ENCODE data around the gene EGR2.

Gene EGR2

DNA sequence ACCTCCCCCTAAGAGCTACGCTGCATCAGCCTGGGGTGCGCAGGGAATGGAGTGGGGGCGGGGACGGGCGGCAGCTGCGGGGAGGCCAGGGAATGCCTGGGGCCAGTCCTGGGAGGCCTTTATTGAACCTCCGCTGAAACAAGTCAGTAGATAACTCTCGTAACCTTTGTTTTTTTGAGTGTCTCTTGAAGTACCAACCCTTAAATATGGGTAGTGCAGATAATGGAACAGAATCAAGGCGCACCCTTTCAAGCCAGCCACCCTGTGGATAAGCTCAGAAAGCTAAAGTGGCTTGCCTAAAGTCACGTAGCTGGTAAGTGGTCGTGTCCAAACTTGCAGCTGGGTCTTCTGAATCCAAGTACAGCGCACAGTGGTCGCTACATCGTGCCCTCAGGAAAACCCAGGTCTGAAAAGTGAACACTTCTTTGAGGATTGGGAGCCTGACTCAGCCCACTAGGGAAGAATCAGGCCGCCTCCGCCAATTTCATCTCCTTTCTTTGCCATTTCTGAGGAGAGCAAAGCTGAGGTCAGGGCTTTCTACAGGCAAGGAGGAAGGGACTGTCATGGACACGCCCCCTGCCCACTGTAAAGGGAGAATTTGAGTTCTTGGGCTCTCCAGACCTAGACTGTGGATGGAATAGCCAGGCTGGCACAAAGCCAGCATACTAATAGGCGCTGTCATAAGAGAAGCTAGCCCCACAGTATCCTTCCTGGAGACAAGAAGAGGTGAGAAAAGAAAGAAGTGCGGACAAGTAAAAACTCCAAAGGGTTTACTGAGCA lies 3.2 kb upstream of the EGR2 start:
- H3K4me3 ChIP-seq (ENCODE audit: low read length) = no peak overlapping the region
- DNase-seq (ENCODE audit: low read depth, low spot score) = no peak

DNA sequence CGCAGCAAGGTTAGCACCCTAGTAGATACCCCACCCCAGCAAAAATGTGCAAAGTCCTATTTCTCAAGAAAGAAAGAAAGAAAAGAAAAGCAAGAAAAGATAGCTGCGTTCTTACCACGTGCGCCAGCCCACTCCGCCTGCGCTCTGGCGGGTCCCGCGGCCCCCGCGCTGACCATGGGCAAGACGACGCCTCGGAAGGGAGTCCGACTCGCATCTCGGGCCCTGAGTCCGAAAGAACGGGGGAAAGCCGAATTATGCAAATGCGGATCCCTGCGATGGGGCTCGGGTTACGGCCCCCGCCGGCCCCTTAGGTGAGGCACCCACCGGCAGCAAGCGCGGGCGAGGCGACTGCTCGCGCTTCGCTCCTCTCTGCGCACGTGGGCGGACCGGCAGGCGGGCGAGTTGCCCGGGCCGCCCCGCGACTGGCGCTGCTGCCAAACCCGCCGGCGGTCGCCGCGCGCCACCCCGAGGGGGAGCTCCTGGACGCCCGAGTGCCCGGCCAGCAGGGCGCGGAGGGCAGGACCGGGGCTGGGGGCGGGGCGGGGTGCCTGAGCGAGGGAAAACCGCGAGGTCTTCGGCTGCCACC lies 2.4 kb upstream of the EGR2 start:
- no peak for DNase-seq (ENCODE audit: low read depth, low spot score)
- H3K4me3 ChIP-seq (ENCODE audit: low read length) = no peak overlapping the region

DNA sequence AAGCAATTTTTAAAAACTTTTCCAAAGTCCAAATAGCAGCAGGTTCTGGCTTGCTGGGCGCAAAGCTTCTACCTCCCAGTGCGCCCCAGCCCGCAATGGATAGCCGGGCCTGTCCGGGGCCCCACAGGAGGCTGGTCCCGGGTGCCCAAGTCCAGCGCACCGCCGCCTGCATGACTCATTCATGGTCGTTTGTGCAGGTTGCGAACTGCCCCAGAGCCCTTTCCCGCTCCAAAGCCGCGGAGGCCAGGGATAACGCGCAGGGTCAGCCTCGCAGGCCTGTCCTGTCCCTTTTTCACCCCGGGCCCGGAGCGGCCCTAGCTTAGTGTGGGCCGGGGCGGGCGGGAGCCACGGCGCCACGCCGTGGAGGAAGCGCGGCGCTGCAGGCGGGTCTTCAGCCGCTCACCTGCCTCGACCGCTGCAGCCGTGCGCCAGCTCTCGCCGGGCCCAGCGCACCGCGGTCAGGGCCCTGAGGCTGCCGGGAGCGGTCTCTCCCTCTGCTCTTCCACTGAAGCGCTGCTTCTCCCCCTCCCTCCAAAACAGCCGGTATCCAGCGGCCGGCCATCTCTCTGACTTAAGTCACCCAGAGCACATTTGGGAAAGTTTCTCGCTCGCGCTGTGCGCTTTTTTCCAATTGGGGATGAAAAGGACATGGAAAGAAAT lies 1.7 kb upstream of the EGR2 start:
- H3K4me3 ChIP-seq (ENCODE audit: low read length) = peak overlapping the region; percentile 61
- no peak for DNase-seq (ENCODE audit: low read depth, low spot score)

DNA sequence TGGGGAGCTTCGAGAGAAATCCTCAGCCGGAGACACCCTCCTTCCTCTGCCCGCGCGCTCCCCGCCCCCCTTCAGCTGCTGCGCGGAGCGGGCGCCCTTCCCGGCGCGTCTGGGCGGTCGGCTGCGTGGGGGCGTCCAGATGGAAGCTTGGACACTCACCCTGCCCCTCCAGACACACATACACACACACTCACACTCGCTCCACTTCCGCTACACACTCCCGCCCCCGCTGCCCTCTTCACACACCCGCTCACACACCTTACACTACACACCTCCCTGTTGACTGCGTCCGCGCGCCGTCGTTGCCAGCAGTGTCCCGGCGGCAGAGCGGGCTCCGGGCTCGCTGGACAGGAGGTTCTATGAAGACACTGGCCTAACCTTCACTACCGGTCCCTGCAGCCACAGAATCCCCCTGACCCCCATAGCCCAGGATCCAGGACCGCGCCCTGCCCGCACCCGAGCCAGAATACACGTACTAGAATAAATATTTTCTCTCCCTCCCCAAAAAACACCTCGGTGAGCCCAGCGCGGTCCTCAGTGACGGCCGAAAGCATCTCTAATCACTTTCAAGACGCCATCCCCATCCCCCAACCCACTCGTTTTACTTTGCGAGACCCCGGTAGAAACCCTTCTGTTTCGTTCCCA lies 1.1 kb upstream of the EGR2 start:
- DNase-seq (ENCODE audit: low read depth, low spot score) = no peak
- peak overlapping the region; percentile 61 for H3K4me3 ChIP-seq (ENCODE audit: low read length)

DNA sequence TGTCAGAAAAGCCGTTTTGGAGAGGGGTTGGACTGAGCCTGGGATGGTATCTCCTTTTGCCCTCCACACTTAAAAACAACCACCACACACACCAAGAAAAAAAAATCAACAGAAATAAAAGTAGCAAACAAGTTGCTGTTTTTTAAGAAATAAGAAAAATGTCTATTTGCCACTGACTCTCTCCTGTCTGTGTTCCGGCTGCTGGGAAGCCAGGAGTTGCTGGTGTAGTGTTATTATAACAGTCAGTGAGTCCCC lies 163 bp downstream of the EGR2 start:
- H3K4me3 ChIP-seq (ENCODE audit: low read length) = peak overlapping the region; percentile 61
- DNase-seq (ENCODE audit: low read depth, low spot score) = no peak

DNA sequence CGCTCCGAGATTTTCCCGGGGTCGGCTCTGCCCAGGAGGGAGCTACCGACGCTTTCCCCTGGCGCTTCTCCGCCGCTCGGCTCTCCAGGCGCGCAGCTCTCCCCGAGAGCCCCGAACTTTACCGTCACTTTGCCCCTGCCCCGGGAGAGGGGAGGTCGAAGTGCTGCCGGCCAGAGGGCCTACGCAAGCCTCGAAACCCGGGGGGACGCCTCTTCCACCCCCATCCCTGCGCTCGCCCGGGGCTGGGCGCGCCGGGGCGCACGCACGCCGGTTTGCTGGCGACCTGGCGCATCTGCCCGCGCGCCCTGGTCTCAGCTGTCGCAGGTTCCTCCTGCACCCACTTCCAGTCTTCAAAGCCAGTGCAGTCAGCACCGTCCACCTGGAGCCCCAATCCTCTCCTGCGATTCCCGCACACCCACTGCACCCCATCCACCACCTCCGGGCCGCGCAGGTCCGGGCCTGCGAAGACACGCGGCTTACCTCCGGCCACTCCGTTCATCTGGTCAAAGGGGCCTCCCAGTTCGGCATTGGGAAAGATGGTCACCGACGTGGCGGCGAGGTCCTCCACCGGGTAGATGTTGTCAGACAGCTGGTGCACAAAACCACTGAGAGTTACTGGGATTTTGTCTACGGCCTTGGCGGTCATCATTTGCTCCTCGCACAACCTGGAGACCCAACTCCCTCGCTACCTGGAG lies 638 bp downstream of the EGR2 start:
- H3K4me3 ChIP-seq (ENCODE audit: low read length) = peak overlapping the region; percentile 61
- no peak for DNase-seq (ENCODE audit: low read depth, low spot score)

DNA sequence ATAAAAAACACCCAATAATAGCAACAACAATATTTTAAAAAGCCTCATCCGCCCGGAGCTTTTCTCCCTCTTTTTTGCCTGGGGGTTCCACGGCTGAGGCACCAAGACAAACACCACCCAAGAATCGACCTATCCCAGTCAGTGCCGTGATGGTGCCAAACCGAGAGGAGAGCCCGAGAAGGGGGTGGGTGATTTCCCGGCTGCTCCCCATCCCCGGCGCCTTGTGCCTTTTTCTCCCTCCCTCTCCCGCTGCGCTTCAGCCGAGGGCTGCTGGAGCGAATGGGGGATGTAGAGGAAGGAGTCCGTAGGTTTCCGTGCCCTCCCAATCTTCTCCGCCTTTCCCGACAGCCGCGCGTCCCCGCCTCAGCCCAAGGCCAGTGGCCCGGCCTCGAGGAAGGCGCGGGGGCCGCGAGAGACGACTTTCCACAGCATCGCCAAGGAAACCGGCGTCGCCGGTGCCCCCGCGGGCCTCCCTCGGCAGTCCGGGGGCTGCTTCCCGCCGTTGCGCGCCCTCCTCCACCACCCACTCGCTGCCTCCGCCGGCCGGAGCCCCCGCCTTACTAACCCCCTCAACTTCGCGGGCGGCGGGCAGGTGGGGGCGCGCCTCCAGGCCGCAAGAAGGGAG lies 1.3 kb downstream of the EGR2 start:
- no peak for DNase-seq (ENCODE audit: low read depth, low spot score)
- H3K4me3 ChIP-seq (ENCODE audit: low read length) = peak overlapping the region; percentile 2; the same call in 1 of the 2 replicates

DNA sequence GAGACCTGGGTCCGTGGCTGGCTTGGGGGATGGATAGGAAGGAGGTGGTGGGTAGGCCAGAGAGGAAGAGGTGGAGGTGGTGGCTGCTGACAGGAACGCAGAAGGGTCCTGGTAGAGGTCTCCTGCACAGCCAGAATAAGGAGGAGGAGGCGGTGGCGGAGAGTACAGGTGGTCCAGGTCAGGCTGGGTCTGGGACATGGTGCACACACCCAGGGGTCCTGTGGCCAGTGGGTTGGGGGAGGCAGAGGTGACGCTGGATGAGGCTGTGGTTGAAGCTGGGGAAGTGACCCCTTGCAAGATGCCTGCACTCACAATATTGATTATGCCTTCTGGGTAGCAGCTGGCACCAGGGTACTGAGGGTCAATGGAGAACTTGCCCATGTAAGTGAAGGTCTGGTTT lies 2.2 kb downstream of the EGR2 start:
- H3K4me3 ChIP-seq (ENCODE audit: low read length) = no peak overlapping the region
- DNase-seq (ENCODE audit: low read depth, low spot score) = no peak

DNA sequence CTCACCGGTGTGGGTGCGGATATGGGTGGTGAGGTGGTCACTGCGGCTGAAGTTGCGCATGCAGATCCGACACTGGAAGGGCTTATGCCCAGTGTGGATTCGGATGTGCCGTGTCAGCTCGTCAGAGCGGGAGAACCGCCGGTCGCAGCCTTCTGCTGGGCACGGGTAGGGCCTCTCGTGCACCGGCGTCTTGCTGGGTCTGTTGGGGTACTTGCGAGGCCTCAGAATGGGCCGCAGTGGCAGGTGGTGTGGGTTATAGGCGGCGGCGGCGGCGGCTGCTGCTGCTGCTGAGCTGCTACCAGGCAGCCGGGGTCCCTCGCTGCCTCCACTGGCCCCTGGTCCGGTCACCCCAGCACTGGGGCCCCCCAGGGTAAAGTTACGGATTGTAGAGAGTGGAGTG lies 2.7 kb downstream of the EGR2 start:
- no peak overlapping the region for H3K4me3 ChIP-seq (ENCODE audit: low read length)
- no peak for DNase-seq (ENCODE audit: low read depth, low spot score)

DNA sequence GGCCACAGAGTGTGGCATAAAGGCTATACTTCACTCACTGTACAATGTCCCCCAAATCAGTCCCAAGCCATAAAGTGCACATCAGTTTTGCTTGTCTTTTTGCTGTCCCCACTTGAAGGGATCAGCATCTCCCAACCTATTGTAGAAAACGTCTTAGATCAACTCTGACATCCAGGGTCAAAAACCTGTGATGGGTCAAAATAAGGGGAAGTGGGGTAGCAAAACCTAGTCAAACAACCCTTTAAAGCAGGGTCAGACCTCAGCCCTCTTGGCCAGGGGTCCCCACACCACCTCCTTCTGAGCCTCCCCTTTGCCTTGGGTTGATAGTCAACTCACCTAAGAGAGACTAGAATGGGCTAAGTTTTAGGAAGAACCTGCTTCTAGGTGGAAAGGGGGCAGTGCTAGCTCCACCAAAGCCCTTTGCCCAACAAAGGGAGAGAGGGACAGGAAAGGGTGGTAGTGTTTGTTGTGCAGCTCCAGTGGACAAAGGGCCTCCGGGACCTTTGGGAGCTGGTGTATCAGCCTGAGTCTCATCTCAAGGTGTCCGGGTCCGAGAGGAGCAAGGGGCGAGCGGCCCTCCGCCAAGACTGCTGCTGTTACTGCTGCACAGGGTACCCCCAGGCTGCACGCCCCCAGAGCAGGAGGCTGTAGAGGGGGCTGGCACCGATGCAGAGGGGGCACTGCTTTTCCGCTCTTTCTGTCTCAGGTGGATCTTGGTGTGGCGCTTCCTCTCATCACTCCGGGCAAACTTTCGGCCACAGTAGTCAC lies 3.3 kb downstream of the EGR2 start:
- no peak overlapping the region for H3K4me3 ChIP-seq (ENCODE audit: low read length)
- DNase-seq (ENCODE audit: low read depth, low spot score) = no peak

DNA sequence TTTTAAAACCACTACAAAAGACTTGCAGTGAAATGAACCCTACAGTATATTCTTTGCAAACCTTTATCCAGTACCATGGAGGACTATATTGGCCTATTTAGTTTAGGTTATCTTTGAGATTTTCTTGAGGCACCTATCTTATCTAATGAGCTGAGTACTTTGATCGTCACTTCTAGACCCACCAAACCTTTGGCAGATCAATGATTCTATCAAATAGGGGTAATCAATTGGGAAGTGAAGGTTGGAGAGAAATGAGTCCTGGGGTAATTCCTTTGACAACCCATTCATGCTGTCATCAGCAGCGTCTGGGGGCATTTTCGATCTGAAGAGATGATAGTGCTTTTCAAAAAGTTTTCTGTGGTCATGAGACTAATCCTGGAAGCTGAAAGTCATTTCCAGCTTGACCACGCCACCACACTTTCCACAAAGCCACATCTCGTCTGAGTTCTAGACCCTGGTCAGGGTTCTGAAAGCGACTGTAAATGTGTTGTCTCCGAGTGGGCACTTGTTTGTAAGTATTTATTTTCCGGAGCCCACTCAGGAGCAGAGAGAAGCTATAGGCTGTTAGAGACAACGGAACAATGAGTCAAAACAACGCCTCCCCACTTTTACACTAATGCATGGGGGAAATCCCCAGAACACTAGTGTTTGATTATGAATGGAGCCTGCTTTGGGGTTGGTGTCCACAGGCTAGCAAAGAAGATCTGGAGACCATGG lies 4.8 kb downstream of the EGR2 start:
- DNase-seq (ENCODE audit: low read depth, low spot score) = no peak
- H3K4me3 ChIP-seq (ENCODE audit: low read length) = no peak overlapping the region

DNA sequence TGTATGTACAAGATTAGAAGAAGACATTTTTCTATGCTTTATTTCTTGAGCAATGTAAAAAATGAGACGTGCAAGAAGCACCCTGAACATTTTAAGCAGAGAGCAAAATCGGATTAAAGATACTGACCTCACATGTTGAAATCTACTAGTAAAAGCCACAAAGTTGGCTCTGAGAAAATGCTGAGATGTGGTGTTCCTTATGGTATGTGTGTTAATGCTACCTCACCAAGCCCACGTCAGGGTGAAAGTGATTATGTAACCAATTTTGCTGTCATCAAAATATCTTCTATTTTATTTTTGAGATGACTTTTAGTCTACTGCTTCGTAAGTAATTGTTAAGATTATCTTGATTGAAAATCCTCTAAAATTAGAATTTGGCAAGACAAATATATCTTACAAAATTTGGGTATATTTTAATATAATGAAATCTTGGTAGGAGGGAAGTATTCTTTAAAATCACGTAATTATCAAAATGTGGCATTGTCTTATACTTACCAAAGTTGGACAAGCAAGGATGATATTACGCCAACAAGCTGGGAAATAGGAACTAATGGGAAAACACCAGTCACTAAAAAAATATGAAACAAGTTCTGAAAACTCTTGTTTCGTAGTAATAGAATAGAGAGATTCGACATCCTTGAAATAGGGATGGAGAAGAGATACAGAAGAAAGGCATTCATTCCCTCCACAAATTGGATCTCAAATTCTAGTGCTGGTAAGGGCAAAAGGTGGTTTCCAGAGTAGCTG lies 5.8 kb downstream of the EGR2 start:
- no peak overlapping the region for H3K4me3 ChIP-seq (ENCODE audit: low read length)
- no peak for DNase-seq (ENCODE audit: low read depth, low spot score)

DNA sequence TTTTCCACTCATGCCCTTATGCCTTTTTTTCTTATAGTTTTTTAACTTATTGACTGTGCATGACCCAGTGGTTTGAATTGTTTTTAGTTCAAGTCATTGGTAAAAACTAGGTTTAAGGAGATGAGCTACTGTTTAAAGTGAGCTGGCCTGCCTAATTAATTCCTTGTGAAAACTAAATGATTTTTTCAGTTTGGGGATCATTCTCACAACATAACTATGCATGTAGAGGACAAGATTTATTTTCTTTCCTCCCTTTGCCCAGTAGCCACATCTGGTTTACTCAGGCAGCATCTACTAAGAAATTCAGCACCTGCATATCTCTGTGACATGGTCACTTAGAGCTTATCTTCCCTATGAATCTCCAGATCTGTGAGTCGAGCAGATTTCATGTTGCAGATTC lies 9.9 kb downstream of the EGR2 start:
- no peak overlapping the region for H3K4me3 ChIP-seq (ENCODE audit: low read length)
- no peak for DNase-seq (ENCODE audit: low read depth, low spot score)

DNA sequence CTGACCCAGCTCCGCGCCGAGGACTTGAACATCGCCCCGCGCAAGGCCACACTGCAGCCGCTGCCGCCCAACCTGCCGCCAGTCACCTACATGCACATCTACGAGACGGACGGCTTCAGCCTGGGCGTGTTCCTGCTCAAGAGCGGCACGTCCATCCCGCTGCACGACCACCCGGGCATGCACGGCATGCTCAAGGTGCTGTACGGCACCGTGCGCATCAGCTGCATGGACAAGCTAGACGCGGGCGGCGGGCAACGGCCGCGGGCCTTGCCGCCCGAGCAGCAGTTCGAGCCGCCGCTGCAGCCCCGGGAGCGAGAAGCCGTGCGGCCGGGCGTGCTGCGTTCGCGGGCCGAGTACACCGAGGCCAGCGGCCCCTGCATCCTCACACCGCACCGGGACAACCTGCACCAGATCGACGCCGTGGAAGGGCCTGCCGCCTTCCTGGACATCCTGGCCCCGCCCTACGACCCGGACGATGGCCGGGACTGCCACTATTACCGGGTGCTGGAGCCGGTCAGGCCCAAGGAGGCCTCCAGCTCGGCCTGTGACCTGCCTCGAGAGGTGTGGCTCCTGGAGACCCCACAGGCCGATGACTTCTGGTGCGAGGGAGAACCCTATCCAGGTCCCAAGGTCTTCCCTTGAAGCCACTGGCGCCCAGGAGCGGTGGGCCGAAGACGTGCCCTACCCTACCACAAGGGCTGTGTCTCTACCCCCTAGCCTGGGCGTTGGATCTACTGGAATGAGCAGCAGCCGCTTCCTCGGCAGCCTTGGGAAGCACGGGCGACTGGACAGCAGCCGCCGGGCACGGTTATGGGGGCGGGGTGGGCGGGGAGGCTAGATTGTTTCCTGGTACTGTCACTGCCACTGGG lies 10.7 kb downstream of the EGR2 start:
- peak overlapping the region; percentile 83 for H3K4me3 ChIP-seq (ENCODE audit: low read length)
- DNase-seq (ENCODE audit: low read depth, low spot score) = no peak

DNA sequence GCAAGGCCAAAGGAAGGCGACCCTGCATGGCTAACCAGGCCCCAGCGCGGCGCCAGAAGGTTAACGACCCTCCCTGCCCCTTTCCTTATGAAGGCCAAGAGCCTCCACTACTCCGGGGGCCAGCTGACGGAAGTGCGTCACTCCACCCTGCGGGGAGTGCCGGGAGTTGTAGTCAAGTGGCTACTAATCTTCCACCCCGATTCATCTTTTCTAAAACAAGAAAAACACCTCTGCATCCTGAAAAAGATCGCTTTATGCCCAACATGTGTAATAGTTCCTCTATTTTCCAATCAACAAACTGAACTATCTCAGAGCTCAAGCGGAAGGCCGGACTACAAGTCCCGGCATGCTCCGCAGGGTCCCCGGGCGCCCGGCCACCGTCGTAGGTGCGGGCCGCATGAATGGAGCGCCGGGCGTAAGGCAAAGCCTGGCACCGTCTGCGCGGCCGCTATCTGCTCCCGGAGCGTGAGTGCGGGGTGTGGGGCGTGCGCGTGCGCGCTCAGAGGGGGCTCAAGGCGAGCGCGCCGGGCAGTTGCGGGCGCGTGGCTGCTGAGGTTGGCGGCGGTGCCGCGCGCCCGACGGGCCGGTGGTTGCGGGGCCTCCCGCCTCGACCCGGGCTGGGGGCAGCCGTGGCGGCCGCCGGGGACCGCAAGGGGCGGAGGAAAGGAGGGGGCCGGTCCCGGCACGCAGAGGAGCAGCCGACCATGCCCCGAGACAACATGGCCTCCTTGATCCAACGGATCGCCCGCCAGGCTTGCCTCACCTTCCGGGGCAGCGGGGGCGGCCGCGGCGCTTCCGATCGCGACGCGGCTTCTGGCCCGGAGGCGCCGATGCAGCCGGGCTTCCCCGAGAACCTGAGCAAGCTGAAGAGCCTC lies 11.6 kb downstream of the EGR2 start, which contains the start of gene ADO:
ADO (plus strand) TSS at position 365 of the 875 bp plus-strand sequence; CDS start at position 705, 340 bp downstream.
- peak; percentile 72 for DNase-seq (ENCODE audit: low read depth, low spot score)

More for the DNA sequence above, 11.6 kb downstream of the EGR2 start, which contains the start of gene ADO:
- peak within 1 kb of the TSS; percentile 83 for H3K4me3 ChIP-seq (ENCODE audit: low read length)

All from Jurkat, Clone E6-1 (cell line).